GM13976 (cell line): ENCODE results near the gene PLP2.
A peak's percentile ranks its signal among the peaks of the same experiment; 100 is the strongest.
"Not testable (repeated sequence)": the region's sequence is repeated elsewhere in the genome, so short reads cannot be mapped to it uniquely, and the experiment has no call there.

Source experiments
- DNase-seq: peaks from one replicate; pipeline ENCODE4 v3.0.0; 2012; ENCODE audit warnings: low spot score
- in situ Hi-C: fragments of 300-500 bp; cut with MboI; formaldehyde crosslinking; loops from one replicate; pipeline ENCODE4 v1.12.0; 2022; ENCODE audit warnings: low sequenced_read_pairs, mixed read lengths, inconsistent platforms; ENCODE audit not compliant: unreplicated experiment
- TF ChIP-seq, protein P1 (sequence below): IDR thresholded peaks from 2 replicates; pipeline ENCODE4 v1.5.1; 2012; ENCODE audit warnings: borderline replicate concordance, mild to moderate bottlenecking; ENCODE audit not compliant: insufficient read depth; ENCODE audit errors: extremely low read depth, missing control alignments, control extremely low read depth

The PLP2 gene

DNA sequence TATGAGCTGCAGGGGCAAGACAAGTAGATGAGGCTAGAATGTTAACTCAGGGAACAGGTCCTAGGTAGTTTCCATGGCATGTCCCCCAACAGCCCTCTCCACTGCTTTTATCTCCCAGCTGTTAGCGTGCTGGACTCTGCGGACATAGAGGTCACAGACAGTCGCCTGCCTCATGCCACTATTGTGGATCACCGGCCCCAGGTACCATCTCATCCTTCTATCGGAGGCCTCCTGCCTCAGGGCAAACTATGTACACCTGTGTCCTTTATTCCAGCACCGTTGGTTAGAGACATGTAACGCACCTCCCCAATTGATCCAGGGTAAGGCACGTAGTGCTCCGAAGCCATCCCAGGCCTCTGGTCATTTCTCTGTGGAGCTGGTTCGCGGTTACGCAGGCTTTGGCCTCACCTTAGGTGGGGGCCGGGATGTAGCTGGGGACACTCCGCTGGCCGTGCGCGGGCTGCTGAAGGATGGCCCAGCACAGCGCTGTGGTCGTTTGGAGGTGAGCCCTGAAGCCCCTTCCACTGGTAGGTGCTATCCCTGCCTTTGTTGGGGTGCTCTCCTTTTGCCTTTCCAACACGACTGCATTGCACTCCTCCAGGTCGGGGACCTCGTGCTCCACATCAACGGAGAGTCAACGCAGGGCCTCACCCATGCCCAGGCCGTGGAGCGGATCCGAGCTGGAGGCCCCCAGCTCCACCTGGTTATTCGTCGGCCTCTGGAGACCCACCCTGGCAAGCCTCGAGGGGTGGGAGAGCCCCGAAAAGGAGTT is 6.9 kb upstream of the PLP2 start:
- in situ Hi-C loops = no loop called here
- DNase-seq = no peak
- TF ChIP-seq, protein P1, sequence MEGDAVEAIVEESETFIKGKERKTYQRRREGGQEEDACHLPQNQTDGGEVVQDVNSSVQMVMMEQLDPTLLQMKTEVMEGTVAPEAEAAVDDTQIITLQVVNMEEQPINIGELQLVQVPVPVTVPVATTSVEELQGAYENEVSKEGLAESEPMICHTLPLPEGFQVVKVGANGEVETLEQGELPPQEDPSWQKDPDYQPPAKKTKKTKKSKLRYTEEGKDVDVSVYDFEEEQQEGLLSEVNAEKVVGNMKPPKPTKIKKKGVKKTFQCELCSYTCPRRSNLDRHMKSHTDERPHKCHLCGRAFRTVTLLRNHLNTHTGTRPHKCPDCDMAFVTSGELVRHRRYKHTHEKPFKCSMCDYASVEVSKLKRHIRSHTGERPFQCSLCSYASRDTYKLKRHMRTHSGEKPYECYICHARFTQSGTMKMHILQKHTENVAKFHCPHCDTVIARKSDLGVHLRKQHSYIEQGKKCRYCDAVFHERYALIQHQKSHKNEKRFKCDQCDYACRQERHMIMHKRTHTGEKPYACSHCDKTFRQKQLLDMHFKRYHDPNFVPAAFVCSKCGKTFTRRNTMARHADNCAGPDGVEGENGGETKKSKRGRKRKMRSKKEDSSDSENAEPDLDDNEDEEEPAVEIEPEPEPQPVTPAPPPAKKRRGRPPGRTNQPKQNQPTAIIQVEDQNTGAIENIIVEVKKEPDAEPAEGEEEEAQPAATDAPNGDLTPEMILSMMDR = no peak

GRCh38 chrX:49165901-49166881 is 5.5 kb upstream of the PLP2 start:
- TF ChIP-seq, protein P1 = no peak
- in situ Hi-C loops = no loop called here
- DNase-seq = no peak

GRCh38 chrX:49166914-49167739 is 4.6 kb upstream of the PLP2 start:
- in situ Hi-C loops = no loop called here
- TF ChIP-seq, protein P1 = no peak
- no peak for DNase-seq

DNA sequence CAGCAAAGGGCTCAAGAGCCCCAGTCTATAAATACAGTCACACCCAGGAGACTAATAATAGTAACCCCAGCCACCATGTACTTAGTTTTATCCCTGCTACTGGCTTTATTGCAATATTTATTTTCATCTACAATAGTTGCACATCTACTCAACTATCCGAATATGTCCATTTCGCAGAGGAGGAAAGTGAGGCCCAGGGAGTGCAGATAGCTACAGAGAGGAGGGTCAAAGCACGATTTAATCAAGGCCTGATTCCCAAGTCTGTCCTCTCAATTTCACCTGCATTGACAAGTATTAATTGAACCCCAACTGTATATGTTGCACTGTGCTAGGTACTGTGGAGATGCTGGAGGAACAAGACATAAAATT is 4.0 kb upstream of the PLP2 start:
- TF ChIP-seq, protein P1 = no peak
- no peak for DNase-seq
- in situ Hi-C loops = no loop called here

- TF ChIP-seq, protein P1 = no peak
Observed at GRCh38 chrX:49172280-49172780, 632 bp downstream of the PLP2 start.

GRCh38 chrX:49173544-49173943 is 1.8 kb downstream of the PLP2 start:
- DNase-seq, in situ Hi-C loops: not testable (repeated sequence)

More at GRCh38 chrX:49172280-49172780, 632 bp downstream of the PLP2 start:
- in situ Hi-C loops = no loop called here
- DNase-seq = peak; percentile 70
